HEK293 (cell line): ENCODE data around the gene TRMT1.

Experiments used
- FEZF1 ChIP-seq: fragments of 450-650 bp; formaldehyde crosslinking; IDR thresholded peaks from 2 replicates; pipeline ENCODE4 v1.5.1; 2016; ENCODE audit warnings: missing biosample characterization, missing genetic modification characterization
- TRIM28 ChIP-seq: IDR thresholded peaks from 2 replicates; pipeline ENCODE4 v1.6.1; 2011; ENCODE audit warnings: low read length, control low read depth, borderline replicate concordance
- ZBTB20 ChIP-seq: fragments of 450-650 bp; formaldehyde crosslinking; IDR thresholded peaks from 2 replicates; pipeline ENCODE4 v1.5.1; 2016; ENCODE audit warnings: missing biosample characterization, missing genetic modification characterization
- ZBTB7A ChIP-seq: fragments of 450-650 bp; formaldehyde crosslinking; IDR thresholded peaks from 2 replicates; pipeline ENCODE4 v1.5.1; 2016; ENCODE audit warnings: low read depth, missing biosample characterization, missing genetic modification characterization
- ZBTB8A ChIP-seq: fragments of 450-650 bp; formaldehyde crosslinking; IDR thresholded peaks from 2 replicates; pipeline ENCODE4 v1.5.1; 2016; ENCODE audit warnings: missing biosample characterization, missing genetic modification characterization
- ZFP37 ChIP-seq: fragments of 450-650 bp; formaldehyde crosslinking; IDR thresholded peaks from 2 replicates; pipeline ENCODE4 v1.5.1; 2016; ENCODE audit warnings: missing biosample characterization, missing genetic modification characterization
- ZNF221 ChIP-seq: fragments of 450-650 bp; formaldehyde crosslinking; IDR thresholded peaks from 2 replicates; pipeline ENCODE4 v1.5.1; 2017; ENCODE audit warnings: missing biosample characterization, missing genetic modification characterization, borderline replicate concordance
- ZNF223 ChIP-seq: fragments of 450-650 bp; formaldehyde crosslinking; IDR thresholded peaks from 2 replicates; pipeline ENCODE4 v1.5.1; 2016; ENCODE audit warnings: missing biosample characterization, missing genetic modification characterization
- ZNF335 ChIP-seq: fragments of 450-650 bp; formaldehyde crosslinking; conservative IDR thresholded peaks from 2 replicates; pipeline ENCODE4 v1.5.1; 2016; ENCODE audit warnings: missing biosample characterization, missing genetic modification characterization
- ZNF404 ChIP-seq: fragments of 450-650 bp; formaldehyde crosslinking; IDR thresholded peaks from 2 replicates; pipeline ENCODE4 v1.5.1; 2017; ENCODE audit warnings: missing biosample characterization, missing genetic modification characterization
- ZNF529 ChIP-seq: fragments of 450-650 bp; formaldehyde crosslinking; IDR thresholded peaks from 2 replicates; pipeline ENCODE4 v1.5.1; 2017; ENCODE audit warnings: missing genetic modification characterization, missing biosample characterization; ENCODE audit not compliant: insufficient replicate concordance
- ZNF558 ChIP-seq: fragments of 450-650 bp; formaldehyde crosslinking; IDR thresholded peaks from 2 replicates; pipeline ENCODE4 v1.5.1; 2016; ENCODE audit warnings: missing biosample characterization, missing genetic modification characterization
- ZNF600 ChIP-seq: fragments of 450-650 bp; formaldehyde crosslinking; IDR thresholded peaks from 2 replicates; pipeline ENCODE4 v1.5.1; 2016; ENCODE audit warnings: missing biosample characterization, missing genetic modification characterization
- ZNF610 ChIP-seq: fragments of 450-650 bp; formaldehyde crosslinking; IDR thresholded peaks from 2 replicates; pipeline ENCODE4 v1.5.1; 2016; ENCODE audit warnings: missing biosample characterization, missing genetic modification characterization, borderline replicate concordance
- ZNF701 ChIP-seq: fragments of 450-650 bp; formaldehyde crosslinking; IDR thresholded peaks from 2 replicates; pipeline ENCODE4 v1.5.1; 2016; ENCODE audit warnings: missing biosample characterization, missing genetic modification characterization
- ZNF777 ChIP-seq: fragments of 450-650 bp; formaldehyde crosslinking; IDR thresholded peaks from 2 replicates; pipeline ENCODE4 v1.5.1; 2017; ENCODE audit warnings: missing biosample characterization, missing genetic modification characterization, borderline replicate concordance
- ZNF792 ChIP-seq: fragments of 450-650 bp; formaldehyde crosslinking; IDR thresholded peaks from 2 replicates; pipeline ENCODE4 v1.5.1; 2016; ENCODE audit warnings: missing biosample characterization, missing genetic modification characterization
- TF ChIP-seq, protein P1 (sequence below): fragments of 450-650 bp; formaldehyde crosslinking; IDR thresholded peaks from 2 replicates; pipeline ENCODE4 v1.5.1; 2017; ENCODE audit warnings: missing biosample characterization, missing genetic modification characterization
- TF ChIP-seq, protein P2 (sequence below): fragments of 450-650 bp; formaldehyde crosslinking; IDR thresholded peaks from 2 replicates; pipeline ENCODE4 v1.5.1; 2016; ENCODE audit warnings: missing biosample characterization, missing genetic modification characterization
- TF ChIP-seq, protein P3 (sequence below): fragments of 450-650 bp; formaldehyde crosslinking; IDR thresholded peaks from 2 replicates; pipeline ENCODE4 v1.5.1; 2016; ENCODE audit warnings: missing biosample characterization, missing genetic modification characterization
- TF ChIP-seq, protein P4 (sequence below): fragments of 450-650 bp; formaldehyde crosslinking; IDR thresholded peaks from 2 replicates; pipeline ENCODE4 v1.5.1; 2017; ENCODE audit warnings: missing biosample characterization, mild to moderate bottlenecking, missing genetic modification characterization, moderate library complexity
- TF ChIP-seq, protein P5 (sequence below): fragments of 450-650 bp; formaldehyde crosslinking; IDR thresholded peaks from 2 replicates; pipeline ENCODE4 v1.5.1; 2016; ENCODE audit warnings: missing biosample characterization, missing genetic modification characterization, borderline replicate concordance
- TF ChIP-seq, protein P6 (sequence below): fragments of 450-650 bp; formaldehyde crosslinking; IDR thresholded peaks from 2 replicates; pipeline ENCODE4 v1.5.1; 2016; ENCODE audit warnings: missing biosample characterization, missing genetic modification characterization, borderline replicate concordance

Gene TRMT1

DNA sequence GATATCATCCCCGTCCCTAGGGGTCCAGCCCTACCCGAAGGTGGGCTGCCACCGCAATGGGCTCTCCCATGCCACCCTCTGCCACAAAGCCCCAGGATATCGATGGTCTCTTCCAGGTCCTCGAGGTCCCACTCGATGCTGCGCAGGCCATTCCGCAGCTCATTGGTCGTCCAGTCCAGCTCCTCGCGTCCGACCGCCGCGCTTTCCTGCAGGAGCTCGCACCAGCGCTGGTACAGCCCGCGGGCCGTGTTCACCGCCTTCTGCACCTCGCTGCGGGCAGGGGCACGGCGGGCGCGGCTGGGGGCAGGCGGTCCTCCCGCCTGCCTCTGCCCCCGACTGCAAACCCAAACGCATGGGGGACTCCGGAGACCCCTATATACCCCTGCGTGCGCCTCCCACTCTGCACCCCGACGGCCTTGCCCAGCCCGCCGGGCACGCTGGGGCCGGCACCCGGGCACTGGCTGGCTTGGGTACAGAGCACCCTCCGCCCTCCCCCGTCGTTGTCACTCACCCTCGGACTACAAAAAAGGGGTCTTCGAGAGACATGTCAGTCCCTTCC lies 33.2 kb upstream of the TRMT1 start (continued):
- TF ChIP-seq ZNF600 (tag by site-specific recombination) (peak; percentile 48; the same call in 1 of the 2 replicates), ZNF335 (peak; percentile 84), ZNF529 (no peak), TRIM28 (no peak), ZNF777 (tag by site-specific recombination) (peak; percentile 92), ZBTB7A (peak; percentile 7; the same call in 1 of the 2 replicates), ZNF221 (no peak), ZBTB20 (tag by site-specific recombination) (peak; percentile 85), ZNF792 (tag by site-specific recombination) (peak; percentile 41; the same call in 1 of the 2 replicates), ZFP37 (no peak), ZNF701 (no peak), ZNF223 (no peak), ZNF610 (tag by site-specific recombination) (no peak), ZNF558 (no peak), FEZF1 (no peak), ZBTB8A (tag by site-specific recombination) (peak; percentile 81), ZNF404 (tag by site-specific recombination) (no peak)
- TF ChIP-seq, protein P1, sequence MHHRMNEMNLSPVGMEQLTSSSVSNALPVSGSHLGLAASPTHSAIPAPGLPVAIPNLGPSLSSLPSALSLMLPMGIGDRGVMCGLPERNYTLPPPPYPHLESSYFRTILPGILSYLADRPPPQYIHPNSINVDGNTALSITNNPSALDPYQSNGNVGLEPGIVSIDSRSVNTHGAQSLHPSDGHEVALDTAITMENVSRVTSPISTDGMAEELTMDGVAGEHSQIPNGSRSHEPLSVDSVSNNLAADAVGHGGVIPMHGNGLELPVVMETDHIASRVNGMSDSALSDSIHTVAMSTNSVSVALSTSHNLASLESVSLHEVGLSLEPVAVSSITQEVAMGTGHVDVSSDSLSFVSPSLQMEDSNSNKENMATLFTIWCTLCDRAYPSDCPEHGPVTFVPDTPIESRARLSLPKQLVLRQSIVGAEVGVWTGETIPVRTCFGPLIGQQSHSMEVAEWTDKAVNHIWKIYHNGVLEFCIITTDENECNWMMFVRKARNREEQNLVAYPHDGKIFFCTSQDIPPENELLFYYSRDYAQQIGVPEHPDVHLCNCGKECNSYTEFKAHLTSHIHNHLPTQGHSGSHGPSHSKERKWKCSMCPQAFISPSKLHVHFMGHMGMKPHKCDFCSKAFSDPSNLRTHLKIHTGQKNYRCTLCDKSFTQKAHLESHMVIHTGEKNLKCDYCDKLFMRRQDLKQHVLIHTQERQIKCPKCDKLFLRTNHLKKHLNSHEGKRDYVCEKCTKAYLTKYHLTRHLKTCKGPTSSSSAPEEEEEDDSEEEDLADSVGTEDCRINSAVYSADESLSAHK (tag by site-specific recombination) = 0 out of 2 replicates have a peak, but pooled peaks have one; percentile 10
- TF ChIP-seq, protein P2, sequence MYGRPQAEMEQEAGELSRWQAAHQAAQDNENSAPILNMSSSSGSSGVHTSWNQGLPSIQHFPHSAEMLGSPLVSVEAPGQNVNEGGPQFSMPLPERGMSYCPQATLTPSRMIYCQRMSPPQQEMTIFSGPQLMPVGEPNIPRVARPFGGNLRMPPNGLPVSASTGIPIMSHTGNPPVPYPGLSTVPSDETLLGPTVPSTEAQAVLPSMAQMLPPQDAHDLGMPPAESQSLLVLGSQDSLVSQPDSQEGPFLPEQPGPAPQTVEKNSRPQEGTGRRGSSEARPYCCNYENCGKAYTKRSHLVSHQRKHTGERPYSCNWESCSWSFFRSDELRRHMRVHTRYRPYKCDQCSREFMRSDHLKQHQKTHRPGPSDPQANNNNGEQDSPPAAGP (tag by site-specific recombination) = no peak
- TF ChIP-seq, protein P3, sequence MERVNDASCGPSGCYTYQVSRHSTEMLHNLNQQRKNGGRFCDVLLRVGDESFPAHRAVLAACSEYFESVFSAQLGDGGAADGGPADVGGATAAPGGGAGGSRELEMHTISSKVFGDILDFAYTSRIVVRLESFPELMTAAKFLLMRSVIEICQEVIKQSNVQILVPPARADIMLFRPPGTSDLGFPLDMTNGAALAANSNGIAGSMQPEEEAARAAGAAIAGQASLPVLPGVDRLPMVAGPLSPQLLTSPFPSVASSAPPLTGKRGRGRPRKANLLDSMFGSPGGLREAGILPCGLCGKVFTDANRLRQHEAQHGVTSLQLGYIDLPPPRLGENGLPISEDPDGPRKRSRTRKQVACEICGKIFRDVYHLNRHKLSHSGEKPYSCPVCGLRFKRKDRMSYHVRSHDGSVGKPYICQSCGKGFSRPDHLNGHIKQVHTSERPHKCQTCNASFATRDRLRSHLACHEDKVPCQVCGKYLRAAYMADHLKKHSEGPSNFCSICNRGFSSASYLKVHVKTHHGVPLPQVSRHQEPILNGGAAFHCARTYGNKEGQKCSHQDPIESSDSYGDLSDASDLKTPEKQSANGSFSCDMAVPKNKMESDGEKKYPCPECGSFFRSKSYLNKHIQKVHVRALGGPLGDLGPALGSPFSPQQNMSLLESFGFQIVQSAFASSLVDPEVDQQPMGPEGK = 0 out of 2 replicates have a peak, but pooled peaks have one; percentile 90
- TF ChIP-seq, protein P4, sequence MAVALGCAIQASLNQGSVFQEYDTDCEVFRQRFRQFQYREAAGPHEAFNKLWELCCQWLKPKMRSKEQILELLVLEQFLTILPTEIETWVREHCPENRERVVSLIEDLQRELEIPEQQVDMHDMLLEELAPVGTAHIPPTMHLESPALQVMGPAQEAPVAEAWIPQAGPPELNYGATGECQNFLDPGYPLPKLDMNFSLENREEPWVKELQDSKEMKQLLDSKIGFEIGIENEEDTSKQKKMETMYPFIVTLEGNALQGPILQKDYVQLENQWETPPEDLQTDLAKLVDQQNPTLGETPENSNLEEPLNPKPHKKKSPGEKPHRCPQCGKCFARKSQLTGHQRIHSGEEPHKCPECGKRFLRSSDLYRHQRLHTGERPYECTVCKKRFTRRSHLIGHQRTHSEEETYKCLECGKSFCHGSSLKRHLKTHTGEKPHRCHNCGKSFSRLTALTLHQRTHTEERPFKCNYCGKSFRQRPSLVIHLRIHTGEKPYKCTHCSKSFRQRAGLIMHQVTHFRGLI (tag by site-specific recombination) = no peak
- TF ChIP-seq, protein P5, sequence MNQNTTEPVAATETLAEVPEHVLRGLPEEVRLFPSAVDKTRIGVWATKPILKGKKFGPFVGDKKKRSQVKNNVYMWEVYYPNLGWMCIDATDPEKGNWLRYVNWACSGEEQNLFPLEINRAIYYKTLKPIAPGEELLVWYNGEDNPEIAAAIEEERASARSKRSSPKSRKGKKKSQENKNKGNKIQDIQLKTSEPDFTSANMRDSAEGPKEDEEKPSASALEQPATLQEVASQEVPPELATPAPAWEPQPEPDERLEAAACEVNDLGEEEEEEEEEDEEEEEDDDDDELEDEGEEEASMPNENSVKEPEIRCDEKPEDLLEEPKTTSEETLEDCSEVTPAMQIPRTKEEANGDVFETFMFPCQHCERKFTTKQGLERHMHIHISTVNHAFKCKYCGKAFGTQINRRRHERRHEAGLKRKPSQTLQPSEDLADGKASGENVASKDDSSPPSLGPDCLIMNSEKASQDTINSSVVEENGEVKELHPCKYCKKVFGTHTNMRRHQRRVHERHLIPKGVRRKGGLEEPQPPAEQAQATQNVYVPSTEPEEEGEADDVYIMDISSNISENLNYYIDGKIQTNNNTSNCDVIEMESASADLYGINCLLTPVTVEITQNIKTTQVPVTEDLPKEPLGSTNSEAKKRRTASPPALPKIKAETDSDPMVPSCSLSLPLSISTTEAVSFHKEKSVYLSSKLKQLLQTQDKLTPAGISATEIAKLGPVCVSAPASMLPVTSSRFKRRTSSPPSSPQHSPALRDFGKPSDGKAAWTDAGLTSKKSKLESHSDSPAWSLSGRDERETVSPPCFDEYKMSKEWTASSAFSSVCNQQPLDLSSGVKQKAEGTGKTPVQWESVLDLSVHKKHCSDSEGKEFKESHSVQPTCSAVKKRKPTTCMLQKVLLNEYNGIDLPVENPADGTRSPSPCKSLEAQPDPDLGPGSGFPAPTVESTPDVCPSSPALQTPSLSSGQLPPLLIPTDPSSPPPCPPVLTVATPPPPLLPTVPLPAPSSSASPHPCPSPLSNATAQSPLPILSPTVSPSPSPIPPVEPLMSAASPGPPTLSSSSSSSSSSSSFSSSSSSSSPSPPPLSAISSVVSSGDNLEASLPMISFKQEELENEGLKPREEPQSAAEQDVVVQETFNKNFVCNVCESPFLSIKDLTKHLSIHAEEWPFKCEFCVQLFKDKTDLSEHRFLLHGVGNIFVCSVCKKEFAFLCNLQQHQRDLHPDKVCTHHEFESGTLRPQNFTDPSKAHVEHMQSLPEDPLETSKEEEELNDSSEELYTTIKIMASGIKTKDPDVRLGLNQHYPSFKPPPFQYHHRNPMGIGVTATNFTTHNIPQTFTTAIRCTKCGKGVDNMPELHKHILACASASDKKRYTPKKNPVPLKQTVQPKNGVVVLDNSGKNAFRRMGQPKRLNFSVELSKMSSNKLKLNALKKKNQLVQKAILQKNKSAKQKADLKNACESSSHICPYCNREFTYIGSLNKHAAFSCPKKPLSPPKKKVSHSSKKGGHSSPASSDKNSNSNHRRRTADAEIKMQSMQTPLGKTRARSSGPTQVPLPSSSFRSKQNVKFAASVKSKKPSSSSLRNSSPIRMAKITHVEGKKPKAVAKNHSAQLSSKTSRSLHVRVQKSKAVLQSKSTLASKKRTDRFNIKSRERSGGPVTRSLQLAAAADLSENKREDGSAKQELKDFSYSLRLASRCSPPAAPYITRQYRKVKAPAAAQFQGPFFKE = 0 out of 2 replicates have a peak, but pooled peaks have one; percentile 50
- TF ChIP-seq, protein P6, sequence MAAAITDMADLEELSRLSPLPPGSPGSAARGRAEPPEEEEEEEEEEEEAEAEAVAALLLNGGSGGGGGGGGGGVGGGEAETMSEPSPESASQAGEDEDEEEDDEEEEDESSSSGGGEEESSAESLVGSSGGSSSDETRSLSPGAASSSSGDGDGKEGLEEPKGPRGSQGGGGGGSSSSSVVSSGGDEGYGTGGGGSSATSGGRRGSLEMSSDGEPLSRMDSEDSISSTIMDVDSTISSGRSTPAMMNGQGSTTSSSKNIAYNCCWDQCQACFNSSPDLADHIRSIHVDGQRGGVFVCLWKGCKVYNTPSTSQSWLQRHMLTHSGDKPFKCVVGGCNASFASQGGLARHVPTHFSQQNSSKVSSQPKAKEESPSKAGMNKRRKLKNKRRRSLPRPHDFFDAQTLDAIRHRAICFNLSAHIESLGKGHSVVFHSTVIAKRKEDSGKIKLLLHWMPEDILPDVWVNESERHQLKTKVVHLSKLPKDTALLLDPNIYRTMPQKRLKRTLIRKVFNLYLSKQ = no peak
